GM19351 (cell line): ENCODE results near the gene C22orf39.

Experiments used
- ATAC-seq: cut with Tn5 transposase; IDR thresholded peaks from one replicate; pipeline ENCODE4 v1.9.1; 2021; ENCODE audit warnings: mild to moderate bottlenecking, moderate library complexity; ENCODE audit not compliant: unreplicated experiment

The C22orf39 gene

GRCh38 chr22:19447330-19448075, at the start of gene C22orf39:
TSS of gene C22orf39 (minus strand) at chr22:19447711. CDS start at chr22:19447688, 23 bp downstream.
- ATAC-seq, result peak; percentile 79

- ATAC-seq, result no peak
Measured at GRCh38 chr22:19497245-19497644, 49.7 kb upstream of the C22orf39 start.

- ATAC-seq, result no peak
Measured at GRCh38 chr22:19496324-19496630, 48.8 kb upstream of the C22orf39 start.

- ATAC-seq, result no peak
Measured at GRCh38 chr22:19495562-19496323, 48.2 kb upstream of the C22orf39 start.

GRCh38 chr22:19494676-19495173, 47.2 kb upstream of the C22orf39 start:
- ATAC-seq, result no peak

GRCh38 chr22:19494001-19494560, 46.6 kb upstream of the C22orf39 start:
- ATAC-seq, result no peak

GRCh38 chr22:19492504-19493174, 45.1 kb upstream of the C22orf39 start:
- no peak for ATAC-seq

- ATAC-seq, result no peak
Measured at GRCh38 chr22:19490628-19491230, 43.2 kb upstream of the C22orf39 start.

- ATAC-seq, result no peak
Measured at GRCh38 chr22:19488884-19489843, 41.7 kb upstream of the C22orf39 start.

GRCh38 chr22:19488285-19488684, 40.8 kb upstream of the C22orf39 start:
- ATAC-seq, result no peak

- ATAC-seq, result no peak
Measured at GRCh38 chr22:19483481-19484244, 36.2 kb upstream of the C22orf39 start.

GRCh38 chr22:19482297-19482696, 34.8 kb upstream of the C22orf39 start:
- no peak for ATAC-seq

GRCh38 chr22:19480789-19481188, 33.3 kb upstream of the C22orf39 start:
- no peak for ATAC-seq

GRCh38 chr22:19480173-19480568, 32.7 kb upstream of the C22orf39 start:
- ATAC-seq, result no peak

- ATAC-seq, result peak; percentile 90
Measured at GRCh38 chr22:19479355-19480172, 32.1 kb upstream of the C22orf39 start, which contains the start of gene CDC45. TSS of gene CDC45 (plus strand) at chr22:19479920. CDS start at chr22:19479969, 49 bp downstream.

- ATAC-seq, result peak; percentile 49
Measured at GRCh38 chr22:19478901-19479354, 31.4 kb upstream of the C22orf39 start, which contains the start of gene UFD1. TSS of gene UFD1 (minus strand) at chr22:19479193. CDS start at chr22:19479085, 108 bp downstream.

- ATAC-seq, result no peak
Measured at GRCh38 chr22:19478045-19478900, 30.8 kb upstream of the C22orf39 start.
